PC-3 (cell line): ENCODE results near the gene ASB14. TPM values are rescaled to one million over a fixed set of nuclear protein-coding genes. Genes with fewer than 3 reads are reported as not detected.

Experiments used
- ATAC-seq: fragments of 200-7000 bp; cut with Tn5 transposase; 2 replicates; pipeline ENCODE4 v1.9.1; 2020; ENCODE audit warnings: mild to moderate bottlenecking, moderate library complexity
- BruUV-seq: library from RNA; stranded (reverse); fragments of 400-500 nt; replicated peaks from 2 replicates; lab custom pipeline; 2021; lab: Mats Ljungman, UMichigan
- CTCF ChIA-PET: fragments of 300-600 bp; sonication (Branson Sonifier 250); formaldehyde crosslinking; loops from one replicate; lab custom pipeline; 2022; ENCODE audit warnings: antibody characterized with exemption; lab: Charles Lee
- POLR2A ChIA-PET: fragments of 300-600 bp; sonication (Branson Sonifier 250); formaldehyde crosslinking; loops from one replicate; lab custom pipeline; 2022; ENCODE audit warnings: antibody characterized with exemption; ENCODE audit not compliant: unreplicated experiment; lab: Charles Lee
- DNase-seq: peaks from one replicate; pipeline ENCODE4 v3.0.0-alpha.2; 2015
- H2AFZ ChIP-seq: fragments of 300-600 bp; sonication (generic); 2 replicates; pipeline ENCODE4 v1.6.0; 2016; ENCODE audit warnings: antibody characterized with exemption, low read length
- H3F3A ChIP-seq: fragments of 300-600 bp; sonication (generic); one replicate; pipeline ENCODE4 v1.6.0; 2017; ENCODE audit warnings: antibody characterized with exemption, low read length, control low read depth, mild to moderate bottlenecking; ENCODE audit not compliant: unreplicated experiment
- H3K27ac ChIP-seq: fragments of 300-600 bp; sonication (generic); 2 replicates; pipeline ENCODE4 v1.5.1; 2016; ENCODE audit warnings: mild to moderate bottlenecking, low read length
- H3K27me3 ChIP-seq: fragments of 300-600 bp; sonication (generic); 2 replicates; pipeline ENCODE4 v1.6.1; 2016; ENCODE audit warnings: low read length, mixed read lengths
- H3K36me3 ChIP-seq: fragments of 300-600 bp; sonication (generic); 2 replicates; pipeline ENCODE4 v1.6.1; 2016; ENCODE audit warnings: low read depth, mixed run types, low read length, mixed read lengths
- H3K4me1 ChIP-seq: fragments of 300-600 bp; sonication (generic); 2 replicates; pipeline ENCODE4 v1.5.1; 2016; ENCODE audit warnings: low read length; ENCODE audit not compliant: insufficient read depth
- H3K4me2 ChIP-seq: fragments of 300-600 bp; sonication (generic); 2 replicates; pipeline ENCODE4 v1.6.0; 2016; ENCODE audit warnings: low read length
- H3K4me3 ChIP-seq: fragments of 300-600 bp; sonication (generic); 2 replicates; pipeline ENCODE4 v1.5.1; 2016; ENCODE audit warnings: mild to moderate bottlenecking, low read length, mixed read lengths
- H3K79me2 ChIP-seq: fragments of 300-600 bp; sonication (generic); 2 replicates; pipeline ENCODE4 v1.6.1; 2017; ENCODE audit warnings: low read length, mixed read lengths
- H3K9ac ChIP-seq: fragments of 300-600 bp; sonication (generic); 2 replicates; pipeline ENCODE4 v1.6.0; 2016; ENCODE audit warnings: mild to moderate bottlenecking, low read length
- H3K9me2 ChIP-seq: fragments of 300-600 bp; sonication (generic); replicated peaks from 2 replicates; pipeline ENCODE4 v1.6.1; 2016; ENCODE audit warnings: mixed run types, low read length, mixed read lengths
- H3K9me3 ChIP-seq: fragments of 300-600 bp; sonication (generic); 2 replicates; pipeline ENCODE4 v1.6.1; 2016; ENCODE audit warnings: low read length, mixed read lengths
- H4K20me1 ChIP-seq: fragments of 300-600 bp; sonication (generic); 2 replicates; pipeline ENCODE4 v1.6.1; 2016; ENCODE audit warnings: low read length, mixed read lengths
- EZH2 ChIP-seq: fragments of 300-600 bp; sonication (generic); IDR thresholded peaks from one replicate; pipeline ENCODE4 v1.6.1; 2017; ENCODE audit warnings: antibody characterized with exemption, mild to moderate bottlenecking, low read length; ENCODE audit not compliant: unreplicated experiment
- EZH2phosphoT487 ChIP-seq: fragments of 300-600 bp; sonication (generic); IDR thresholded peaks from 2 replicates; pipeline ENCODE4 v1.6.1; 2018; ENCODE audit warnings: mild to moderate bottlenecking, antibody characterized with exemption, low read length, borderline replicate concordance
- intact Hi-C: fragments of 100-400 bp; cut with micrococcal nuclease; formaldehyde crosslinking; loops from 2 replicates; pipeline ENCODE4 v1.9.0; 2023
- total RNA-seq: library from RNA; depleted of rRNA; stranded (reverse); fragments of >200 nt; gene quantifications from 2 replicates; pipeline ENCODE4 v1.2.3, GENCODE V29; 2014
- TF ChIP-seq, protein P1 (sequence below): fragments of 300-600 bp; sonication (generic); conservative IDR thresholded peaks from 2 replicates; pipeline ENCODE4 v1.5.1; 2017; ENCODE audit warnings: antibody characterized with exemption, low read depth, mild to moderate bottlenecking, low read length

Gene ASB14
- total RNA-seq, 1 experiment from 2014 or later: not detected

DNA sequence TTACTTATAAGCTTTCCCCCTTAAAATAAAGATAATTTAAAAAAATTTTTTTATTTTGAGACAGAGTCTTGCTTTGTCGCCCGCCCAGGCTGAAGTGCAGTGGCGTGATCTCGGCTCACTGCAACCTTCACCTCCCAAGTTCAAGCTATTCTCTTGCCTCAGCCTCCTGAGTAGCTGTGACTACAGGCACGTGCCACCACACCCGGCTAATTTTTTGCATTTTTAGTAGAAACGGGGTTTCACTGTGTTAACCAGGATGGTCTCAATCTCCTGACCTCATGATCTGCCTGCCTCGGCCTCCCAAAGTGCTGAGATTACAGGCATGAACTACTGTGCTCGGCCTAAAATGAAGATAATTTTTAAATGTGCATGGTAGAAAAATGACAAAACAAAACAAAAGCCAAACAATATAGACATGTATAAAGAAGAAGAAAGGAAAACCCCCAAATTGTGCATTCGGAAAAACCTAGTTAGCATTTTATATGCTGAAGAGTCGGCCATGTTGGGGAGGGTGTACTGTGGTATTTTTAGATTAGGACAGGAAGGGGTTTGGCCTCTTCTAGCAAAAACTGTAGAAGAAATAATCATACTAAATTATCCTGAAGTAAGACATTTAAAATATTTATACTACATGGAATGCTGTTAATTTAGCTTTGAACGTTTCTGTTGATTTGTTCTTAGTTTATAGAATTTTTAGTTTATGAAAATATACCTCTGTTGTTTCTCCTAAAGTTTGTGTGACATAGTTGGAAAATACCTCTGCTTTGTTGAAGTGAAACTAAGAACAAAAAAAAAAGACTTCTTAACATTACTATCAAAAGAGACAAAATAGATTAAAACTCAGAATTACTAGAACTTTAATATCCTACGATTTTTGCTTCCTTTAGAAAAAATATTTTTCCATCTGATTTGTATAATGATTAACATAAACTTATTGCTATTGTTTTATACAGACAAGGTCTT lies 57.6 kb downstream of the ASB14 start:
- Histone ChIP-seq H3K79me2 (peaks cover 46% of the 10 kb centered on the region), H3F3A (no peaks in the 10 kb centered on the region), H3K4me3 (no peak overlapping the region), H3K27ac (no peak overlapping the region), H3K36me3 (peaks cover 23% of the 10 kb centered on the region), H4K20me1 (peaks cover 19% of the 10 kb centered on the region), H3K4me2 (no peak overlapping the region), H3K4me1 (peaks cover 7% of the 10 kb centered on the region), H3K9me3 (no peaks in the 10 kb centered on the region), H3K9ac (no peak overlapping the region), H2AFZ (no peak overlapping the region), H3K27me3 (no peaks in the 10 kb centered on the region), H3K9me2 (no peaks in the 10 kb centered on the region)
- no peak for TF ChIP-seq EZH2phosphoT487
- TF ChIP-seq, protein P1, sequence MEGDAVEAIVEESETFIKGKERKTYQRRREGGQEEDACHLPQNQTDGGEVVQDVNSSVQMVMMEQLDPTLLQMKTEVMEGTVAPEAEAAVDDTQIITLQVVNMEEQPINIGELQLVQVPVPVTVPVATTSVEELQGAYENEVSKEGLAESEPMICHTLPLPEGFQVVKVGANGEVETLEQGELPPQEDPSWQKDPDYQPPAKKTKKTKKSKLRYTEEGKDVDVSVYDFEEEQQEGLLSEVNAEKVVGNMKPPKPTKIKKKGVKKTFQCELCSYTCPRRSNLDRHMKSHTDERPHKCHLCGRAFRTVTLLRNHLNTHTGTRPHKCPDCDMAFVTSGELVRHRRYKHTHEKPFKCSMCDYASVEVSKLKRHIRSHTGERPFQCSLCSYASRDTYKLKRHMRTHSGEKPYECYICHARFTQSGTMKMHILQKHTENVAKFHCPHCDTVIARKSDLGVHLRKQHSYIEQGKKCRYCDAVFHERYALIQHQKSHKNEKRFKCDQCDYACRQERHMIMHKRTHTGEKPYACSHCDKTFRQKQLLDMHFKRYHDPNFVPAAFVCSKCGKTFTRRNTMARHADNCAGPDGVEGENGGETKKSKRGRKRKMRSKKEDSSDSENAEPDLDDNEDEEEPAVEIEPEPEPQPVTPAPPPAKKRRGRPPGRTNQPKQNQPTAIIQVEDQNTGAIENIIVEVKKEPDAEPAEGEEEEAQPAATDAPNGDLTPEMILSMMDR: no peak
- TF ChIP-seq EZH2: no peak
- DNase-seq: no peak
- no peak for ATAC-seq
- intact Hi-C loops: loop anchor here (5.0 kb wide), 1 partner anchor 62 kb away; no protein-coding TSS in a partner anchor
- no TSS peak for BruUV-seq
- CTCF ChIA-PET: no interaction called here
- POLR2A ChIA-PET: no interaction called here

GRCh38 chr3:57233799-57234198 lies 58.7 kb downstream of the ASB14 start:
- ATAC-seq: no peak

More at GRCh38 chr3:57233799-57234198, 58.7 kb downstream of the ASB14 start:
- Histone ChIP-seq H3K27ac (no peak overlapping the region), H3K9ac (no peak overlapping the region), H3K4me2 (no peak overlapping the region), H2AFZ (no peak overlapping the region), H3K4me1 (peaks cover 16% of the 10 kb centered on the region), H3K27me3 (no peaks in the 10 kb centered on the region), H3K4me3 (no peak overlapping the region), H4K20me1 (peaks cover 23% of the 10 kb centered on the region), H3K9me2 (no peaks in the 10 kb centered on the region), H3K79me2 (peaks cover 54% of the 10 kb centered on the region), H3K36me3 (peaks cover 16% of the 10 kb centered on the region), H3F3A (no peaks in the 10 kb centered on the region), H3K9me3 (no peaks in the 10 kb centered on the region)
- TF ChIP-seq EZH2 (no peak), EZH2phosphoT487 (no peak)
- TF ChIP-seq, protein P1: no peak
- no peak for DNase-seq
- CTCF ChIA-PET: interaction anchor here (0.5 kb wide), 1 partner anchor 37 kb away, joined by 4 read pairs; no protein-coding TSS in a partner anchor
- no TSS peak for BruUV-seq
- POLR2A ChIA-PET: interaction anchor here (0.6 kb wide), 1 partner anchor 364 kb away, joined by 6 read pairs; no protein-coding TSS in a partner anchor
- intact Hi-C loops: no loop called here
